ENCODE measurements around the gene INF2. TPM values are rescaled to one million over a fixed set of nuclear protein-coding genes. Genes with fewer than 3 reads are reported as not detected.
"Not testable (repeated sequence)": the region's sequence is repeated elsewhere in the genome, so short reads cannot be mapped to it uniquely, and the experiment has no call there.

INF2 gene
- total RNA-seq, 1 experiment from 2014 or later: 58.3 TPM

DNA sequence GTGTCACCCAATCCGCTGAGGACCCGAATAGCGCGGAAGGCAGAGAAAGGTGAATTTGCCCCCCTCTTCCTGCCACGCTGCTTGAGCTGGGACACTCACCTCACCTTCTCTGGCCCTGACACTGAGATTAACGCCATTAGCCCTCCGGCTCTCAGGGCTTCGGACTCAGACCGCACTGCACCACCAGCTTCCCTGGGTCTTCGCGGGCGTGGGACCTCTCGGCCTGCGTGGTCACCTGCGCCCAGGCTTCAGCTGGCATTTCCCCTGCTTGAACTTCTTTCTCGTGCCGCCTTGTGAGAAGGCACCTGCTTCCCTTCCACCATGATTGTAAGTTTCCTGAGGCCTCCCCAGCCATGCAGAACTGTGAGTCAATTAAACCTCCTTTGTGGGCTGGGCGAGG lies 26.9 kb upstream of the INF2 start:
- WGBS (ENCODE audit: extremely low coverage, insufficient read length, low lambda C conversion rate): no CpG with 5 or more reads among the region's 18 CpGs
- H3K9me3 ChIP-seq (ENCODE audit: control insufficient read depth, low read depth, low read length); H3T11ph ChIP-seq (ENCODE audit: low read length); H3K18ac ChIP-seq (ENCODE audit: insufficient read length, low read depth, low read length); H3K4me3 Mint-ChIP-seq; H3K27me3 ChIP-seq (ENCODE audit: insufficient read depth, low read length); H3K4me1 ChIP-seq (ENCODE audit: insufficient read depth, low read length); H4K8ac ChIP-seq (replicated peaks; ENCODE audit: insufficient read length, low read depth, low read length); H3K27ac Mint-ChIP-seq; H4K20me1 ChIP-seq (ENCODE audit: control insufficient read depth, insufficient read depth, insufficient read length); H3K27ac ChIP-seq (ENCODE audit: insufficient read length, low read depth, low read length); H4K5ac ChIP-seq (ENCODE audit: insufficient read length, low read depth, low read length); H3K23me2 ChIP-seq (ENCODE audit: insufficient read length, low read depth, low read length, poor library complexity, severe bottlenecking); H3K9ac ChIP-seq (ENCODE audit: extremely low read depth, insufficient read length, low read length); H3K14ac ChIP-seq (ENCODE audit: insufficient read depth, low read length); H2BK12ac ChIP-seq (ENCODE audit: insufficient read length, low read depth, low read length); H3K79me2 ChIP-seq (ENCODE audit: insufficient read depth, low read length); H3K23ac ChIP-seq (ENCODE audit: insufficient read length, low read depth, low read length); H3K4me2 ChIP-seq (ENCODE audit: insufficient read depth, insufficient read length, low read length); H3K56ac ChIP-seq (ENCODE audit: insufficient read length, low read depth, low read length); H3K36me3 Mint-ChIP-seq (ENCODE audit: insufficient read depth in 1 of 3, low read depth in 3 of 3); H4K91ac ChIP-seq (ENCODE audit: insufficient read length, low read depth, low read length); H2BK5ac ChIP-seq (ENCODE audit: insufficient read length, low read length); H2BK120ac ChIP-seq (ENCODE audit: low read depth, low read length, poor library complexity, severe bottlenecking); H2AFZ ChIP-seq (ENCODE audit: low read length); H3K4ac ChIP-seq (ENCODE audit: low read depth, low read length); H3K79me1 ChIP-seq (ENCODE audit: insufficient read depth, low read depth, low read length, poor library complexity, severe bottlenecking); H3K9me3 Mint-ChIP-seq; DNase-seq; H2BK20ac ChIP-seq (ENCODE audit: low read depth, low read length, poor library complexity, severe bottlenecking); H2AK5ac ChIP-seq (ENCODE audit: insufficient read length, low read length); H2BK15ac ChIP-seq (ENCODE audit: low read depth, low read length): not testable (repeated sequence)
- H3K27me3 Mint-ChIP-seq (ENCODE audit: low read depth): peaks cover 18% of the 10 kb centered on the region
- peaks cover 17 to 34% of the 10 kb centered on the region in 2 experiments for H3K4me1 Mint-ChIP-seq

Data from H9 (cell line).